ENCODE data around the gene LOXHD1.

The LOXHD1 gene

GRCh38 chr18:46702471-46702870 is 45.5 kb upstream of the LOXHD1 start:
- no peak overlapping the region for H2AFZ ChIP-seq (ENCODE audit: low read depth, low read length)
- no peaks in the 10 kb centered on the region for H3K9me3 ChIP-seq (ENCODE audit: insufficient read depth, low read length, severe bottlenecking)
- H3K27ac ChIP-seq (ENCODE audit: low read length), result no peak overlapping the region
- DNase-seq, result no peak
- H3K4me3 ChIP-seq (ENCODE audit: low read depth in 1 of 2, low read length in 2 of 2), result no peak overlapping the region
- H3K36me3 ChIP-seq (ENCODE audit: insufficient read depth, low read length), result no peaks in the 10 kb centered on the region
- H3K79me2 ChIP-seq (ENCODE audit: insufficient read depth, low read length), result no peaks in the 10 kb centered on the region
- no peak overlapping the region for H3K4me2 ChIP-seq (ENCODE audit: insufficient read depth, low read length)
- H4K20me1 ChIP-seq (ENCODE audit: insufficient read depth, low read length), result no peaks in the 10 kb centered on the region
- H3K4me1 ChIP-seq (ENCODE audit: insufficient read depth, low read length), result no peaks in the 10 kb centered on the region
- H3K9ac ChIP-seq (ENCODE audit: low read depth, low read length), result no peak overlapping the region
- no peak for TF ChIP-seq EZH2 (IDR thresholded peaks at IDR 0.05; ENCODE audit: borderline replicate concordance, low read depth, low read length, severe bottlenecking)
- TF ChIP-seq CTCF (IDR thresholded peaks at IDR 0.05; ENCODE audit: borderline replicate concordance, extremely low read depth, low read length, poor library complexity, severe bottlenecking), result no peak
- peaks cover 11% of the 10 kb centered on the region for H3K27me3 ChIP-seq (ENCODE audit: insufficient read depth, low read length, poor library complexity)
- no peak for ATAC-seq (ENCODE audit: insufficient read depth, low read depth)

- no peaks in the 10 kb centered on the region for H4K20me1 ChIP-seq (ENCODE audit: insufficient read depth, low read length)
- H3K4me3 ChIP-seq (ENCODE audit: low read depth in 1 of 2, low read length in 2 of 2), result no peak overlapping the region
- no peak overlapping the region for H2AFZ ChIP-seq (ENCODE audit: low read depth, low read length)
- no peak for ATAC-seq (ENCODE audit: insufficient read depth, low read depth)
- no peaks in the 10 kb centered on the region for H3K36me3 ChIP-seq (ENCODE audit: insufficient read depth, low read length)
- H3K4me2 ChIP-seq (ENCODE audit: insufficient read depth, low read length), result no peak overlapping the region
- no peaks in the 10 kb centered on the region for H3K4me1 ChIP-seq (ENCODE audit: insufficient read depth, low read length)
- H3K9ac ChIP-seq (ENCODE audit: low read depth, low read length), result no peak overlapping the region
- TF ChIP-seq EZH2 (IDR thresholded peaks at IDR 0.05; ENCODE audit: borderline replicate concordance, low read depth, low read length, severe bottlenecking) (no peak), CTCF (IDR thresholded peaks at IDR 0.05; ENCODE audit: borderline replicate concordance, extremely low read depth, low read length, poor library complexity, severe bottlenecking) (no peak)
- H3K9me3 ChIP-seq (ENCODE audit: insufficient read depth, low read length, severe bottlenecking), result no peaks in the 10 kb centered on the region
- peaks cover 4% of the 10 kb centered on the region for H3K27me3 ChIP-seq (ENCODE audit: insufficient read depth, low read length, poor library complexity)
- H3K27ac ChIP-seq (ENCODE audit: low read length), result no peak overlapping the region
- DNase-seq, result no peak
- H3K79me2 ChIP-seq (ENCODE audit: insufficient read depth, low read length), result no peaks in the 10 kb centered on the region
Observed at GRCh38 chr18:46700066-46700824, 43.2 kb upstream of the LOXHD1 start.

- no peaks in the 10 kb centered on the region for H3K36me3 ChIP-seq (ENCODE audit: insufficient read depth, low read length)
- H2AFZ ChIP-seq (ENCODE audit: low read depth, low read length), result no peak overlapping the region
- H3K4me2 ChIP-seq (ENCODE audit: insufficient read depth, low read length), result no peak overlapping the region
- DNase-seq (no peak), ATAC-seq (ENCODE audit: insufficient read depth, low read depth) (no peak)
- no peak overlapping the region for H3K27ac ChIP-seq (ENCODE audit: low read length)
- no peak overlapping the region for H3K9ac ChIP-seq (ENCODE audit: low read depth, low read length)
- H3K9me3 ChIP-seq (ENCODE audit: insufficient read depth, low read length, severe bottlenecking), result no peaks in the 10 kb centered on the region
- H3K27me3 ChIP-seq (ENCODE audit: insufficient read depth, low read length, poor library complexity), result peaks cover 5% of the 10 kb centered on the region
- TF ChIP-seq EZH2 (IDR thresholded peaks at IDR 0.05; ENCODE audit: borderline replicate concordance, low read depth, low read length, severe bottlenecking) (no peak), CTCF (IDR thresholded peaks at IDR 0.05; ENCODE audit: borderline replicate concordance, extremely low read depth, low read length, poor library complexity, severe bottlenecking) (no peak)
- H3K4me1 ChIP-seq (ENCODE audit: insufficient read depth, low read length), result no peaks in the 10 kb centered on the region
- no peak overlapping the region for H3K4me3 ChIP-seq (ENCODE audit: low read depth in 1 of 2, low read length in 2 of 2)
- H3K79me2 ChIP-seq (ENCODE audit: insufficient read depth, low read length), result no peaks in the 10 kb centered on the region
- H4K20me1 ChIP-seq (ENCODE audit: insufficient read depth, low read length), result no peaks in the 10 kb centered on the region
Observed at GRCh38 chr18:46696702-46697101, 39.7 kb upstream of the LOXHD1 start.
